GM19455 (cell line): ENCODE measurements around the gene GPC3.
"Not testable (repeated sequence)": the region's sequence is repeated elsewhere in the genome, so short reads cannot be mapped to it uniquely, and the experiment has no call there.

Experiments used
- ATAC-seq: cut with Tn5 transposase; IDR thresholded peaks from one replicate; pipeline ENCODE4 v1.9.1; 2021; ENCODE audit not compliant: unreplicated experiment

The GPC3 gene

GRCh38 chrX:133792198-133792953 is 193.0 kb downstream of the GPC3 start:
- ATAC-seq = peak; percentile 91

GRCh38 chrX:133789829-133790228 is 195.6 kb downstream of the GPC3 start:
- ATAC-seq = no peak

- ATAC-seq = no peak
Measured at GRCh38 chrX:133786382-133786781, 199.0 kb downstream of the GPC3 start.

GRCh38 chrX:133783274-133783673 is 202.1 kb downstream of the GPC3 start:
- ATAC-seq = peak; percentile 64

GRCh38 chrX:133781174-133781573 is 204.2 kb downstream of the GPC3 start:
- ATAC-seq = no peak

- no peak for ATAC-seq
Measured at GRCh38 chrX:133776072-133776471, 209.3 kb downstream of the GPC3 start.

GRCh38 chrX:133774807-133775206 is 210.6 kb downstream of the GPC3 start:
- ATAC-seq = no peak

GRCh38 chrX:133771086-133771646 is 214.2 kb downstream of the GPC3 start:
- ATAC-seq = no peak

GRCh38 chrX:133762976-133763548 is 222.3 kb downstream of the GPC3 start:
- ATAC-seq = not testable (repeated sequence)

GRCh38 chrX:133754657-133755056 is 230.7 kb downstream of the GPC3 start:
- ATAC-seq = no peak

GRCh38 chrX:133749951-133750350 is 235.4 kb downstream of the GPC3 start:
- no peak for ATAC-seq

GRCh38 chrX:133749370-133749769 is 236.0 kb downstream of the GPC3 start:
- ATAC-seq = no peak

- no peak for ATAC-seq
Measured at GRCh38 chrX:133747196-133747595, 238.2 kb downstream of the GPC3 start.

GRCh38 chrX:133746593-133746992 is 238.8 kb downstream of the GPC3 start:
- ATAC-seq = peak; percentile 72

- peak; percentile 73 for ATAC-seq
Measured at GRCh38 chrX:133745349-133745748, 240.0 kb downstream of the GPC3 start.

- no peak for ATAC-seq
Measured at GRCh38 chrX:133742602-133743305, 242.6 kb downstream of the GPC3 start.

GRCh38 chrX:133741303-133741702 is 244.1 kb downstream of the GPC3 start:
- no peak for ATAC-seq

- no peak for ATAC-seq
Measured at GRCh38 chrX:133726642-133727041, 258.8 kb downstream of the GPC3 start.

- no peak for ATAC-seq
Measured at GRCh38 chrX:133726211-133726630, 259.2 kb downstream of the GPC3 start.

- ATAC-seq = no peak
Measured at GRCh38 chrX:133723930-133724329, 261.5 kb downstream of the GPC3 start.

GRCh38 chrX:133722756-133723155 is 262.6 kb downstream of the GPC3 start:
- ATAC-seq = no peak

GRCh38 chrX:133720269-133720668 is 265.1 kb downstream of the GPC3 start:
- not testable (repeated sequence) for ATAC-seq
